Fibroblast of lung (primary cell): ENCODE measurements around the gene YRDC.

Source experiments
- CTCF ChIP-seq, 2 donors: IDR thresholded peaks in 1 of 2; conservative IDR thresholded peaks in 1 of 2; 1 replicate in 1 of 2; 2 replicates in 1 of 2; pipeline ENCODE4 v1.5.1; 2011 to 2012; ENCODE audit warnings: low read length in 2 of 2, control low read depth in 1 of 2, inconsistent platforms in 1 of 2, low read depth in 1 of 2, mild to moderate bottlenecking in 1 of 2
- EZH2 ChIP-seq: IDR thresholded peaks from 2 replicates; pipeline ENCODE4 v1.5.1; 2012; ENCODE audit warnings: low read length, control low read depth, mild to moderate bottlenecking; ENCODE audit errors: missing control alignments

- TF ChIP-seq EZH2 (no peak), CTCF (conservative IDR thresholded peaks at IDR 0.05 in 1 of 2, IDR thresholded peaks at IDR 0.05 in 1 of 2; ENCODE audit: low read depth in 1 of 2, low read length in 2 of 2) (no peak)
These were observed 41.9 kb downstream of the YRDC start for GRCh38 chr1:37765916-37766664.
